ENCODE measurements around the gene DNAH17. TPM values are rescaled to one million over a fixed set of nuclear protein-coding genes. Genes with fewer than 3 reads are reported as not detected.

The DNAH17 gene
- total and polyA plus RNA-seq, 2 of the 8 experiments (the other 6 are each of a cell fraction or from before 2014, with no cell fraction given): 0.14 to 0.67 TPM

DNA sequence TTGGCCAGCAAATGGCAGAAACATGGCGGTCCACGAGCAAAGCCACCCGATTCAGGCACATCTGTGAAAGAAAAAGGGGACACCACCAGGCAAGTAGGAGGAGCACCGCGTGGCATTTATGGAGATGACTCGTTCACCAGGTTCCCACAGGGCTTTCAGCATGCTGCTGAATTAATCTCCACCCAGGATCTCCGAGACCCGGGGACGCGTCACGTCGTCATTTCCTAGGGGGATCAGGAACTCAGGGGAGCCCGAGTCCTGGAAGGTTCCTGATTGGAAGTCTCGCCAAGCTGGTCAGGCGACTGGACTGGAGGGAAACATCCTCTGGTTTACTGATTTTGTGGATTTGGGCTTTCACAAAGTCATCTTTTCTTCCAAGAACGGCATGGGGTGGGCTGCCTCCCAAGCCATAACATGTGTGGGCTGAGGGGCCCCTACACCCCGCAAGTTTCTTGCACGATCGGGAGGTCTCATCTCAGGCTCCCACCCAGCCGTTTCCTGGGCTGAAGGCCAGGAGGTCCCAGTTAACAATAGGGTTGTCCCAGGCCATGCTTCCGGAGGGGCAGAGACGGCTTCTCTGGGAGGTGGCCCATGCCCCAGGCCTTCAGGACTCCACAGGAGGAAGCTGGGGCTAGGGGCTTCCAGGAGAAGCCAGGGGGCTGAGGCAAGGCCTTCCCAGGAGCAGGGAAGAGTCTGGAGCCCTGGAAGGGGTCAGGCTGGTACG lies 645 bp downstream of the DNAH17 start:
- no peak overlapping the region for H3K18ac ChIP-seq (ENCODE audit: extremely low read depth, low read length)
- ChIA-PET CTCF (ENCODE audit: partially characterized antibody) (interaction anchor here (1.2 to 1.6 kb wide), 2 partner anchors 79 to 154 kb away, joined by 4 read pairs; no protein-coding TSS in a partner anchor), POLR2A (ENCODE audit: partially characterized antibody) (no interaction called here)
- H2AFZ ChIP-seq (ENCODE audit: low read length): no peak overlapping the region
- H3K4me1 ChIP-seq (replicated peaks in 1 of 4; ENCODE audit: control insufficient read depth in 3 of 4, insufficient read depth in 4 of 4, low read length in 3 of 4): peaks cover 0 to 6% (median 4%) of the 10 kb centered on the region in 4 experiments; a peak in 5 of 7 replicates
- WGBS, 2 experiments (ENCODE audit: extremely low coverage in 1 of 2, insufficient coverage in 1 of 2, insufficient read length in 1 of 2, insufficient replicate concordance in 2 of 2, low coverage in 1 of 2, low lambda C conversion rate in 2 of 2, missing lambda C conversion rate in 1 of 2): 87% methylated on average over 23 of the region's 23 CpGs; no CpG with 5 or more reads in 1 of the 2 experiments
- no peaks in the 10 kb centered on the region for H3K9me3 ChIP-seq (ENCODE audit: insufficient read depth in 2 of 2, low read depth in 1 of 2, low read length in 1 of 2)
- H4K5ac ChIP-seq (ENCODE audit: insufficient read length, low read depth, low read length): no peak overlapping the region
- TF ChIP-seq E2F6 (IDR thresholded peaks at IDR 0.05) (no peak), POU5F1 (IDR thresholded peaks at IDR 0.05; ENCODE audit: low read depth, low read length) (no peak), CEBPB (IDR thresholded peaks at IDR 0.05; ENCODE audit: low read depth, low read length) (no peak), JUND (IDR thresholded peaks at IDR 0.05; ENCODE audit: low read length) (no peak), EGR1 (IDR thresholded peaks at IDR 0.05; ENCODE audit: borderline replicate concordance, low read depth, low read length) (no peak), SIRT6 (IDR thresholded peaks at IDR 0.05; ENCODE audit: low read length) (no peak), YY1 (IDR thresholded peaks at IDR 0.05; ENCODE audit: low read depth, low read length) (no peak)
- TF ChIP-seq, protein P1, sequence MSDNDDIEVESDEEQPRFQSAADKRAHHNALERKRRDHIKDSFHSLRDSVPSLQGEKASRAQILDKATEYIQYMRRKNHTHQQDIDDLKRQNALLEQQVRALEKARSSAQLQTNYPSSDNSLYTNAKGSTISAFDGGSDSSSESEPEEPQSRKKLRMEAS (IDR thresholded peaks at IDR 0.05): no peak
- no peaks in the 10 kb centered on the region for H3K27me3 ChIP-seq (replicated peaks in 1 of 4; ENCODE audit: control insufficient read depth in 3 of 4, extremely low read depth in 1 of 4, insufficient read depth in 3 of 4, low read length in 3 of 4)
- H3K14ac ChIP-seq (ENCODE audit: insufficient read length): no peak overlapping the region
- H3K36me3 ChIP-seq (ENCODE audit: control insufficient read depth in 2 of 4, insufficient read depth in 4 of 4, low read length in 3 of 4): no peaks in the 10 kb centered on the region
- H2BK12ac ChIP-seq (ENCODE audit: low read depth, low read length): no peak overlapping the region
- FAIRE-seq (no peak), DNase-seq (ENCODE audit: low read depth in 1 of 2, low spot score in 2 of 2) (no peak)
- no peak overlapping the region for H3K56ac ChIP-seq (replicated peaks; ENCODE audit: insufficient read length, low read depth, low read length)
- H3K4me2 ChIP-seq (ENCODE audit: insufficient read depth in 1 of 2, low read depth in 2 of 2, low read length in 2 of 2): no peak overlapping the region
- H2AK5ac ChIP-seq (ENCODE audit: low read depth, low read length): no peak overlapping the region
- H3K79me1 ChIP-seq (ENCODE audit: low read depth, low read length): no peaks in the 10 kb centered on the region
- no peaks in the 10 kb centered on the region for H4K20me1 ChIP-seq (replicated peaks in 1 of 2; ENCODE audit: control insufficient read depth in 1 of 2, insufficient read depth in 2 of 2, low read length in 2 of 2)
- H3K23ac ChIP-seq (ENCODE audit: insufficient read length): no peak overlapping the region
- H4K8ac ChIP-seq (ENCODE audit: extremely low read depth, insufficient read depth, low read length): no peak overlapping the region
- no peak overlapping the region for H2BK15ac ChIP-seq (ENCODE audit: low read length)
- no peak overlapping the region for H3K4ac ChIP-seq (replicated peaks; ENCODE audit: insufficient read length, low read depth, low read length)
- H3K9ac ChIP-seq (replicated peaks in 1 of 4; ENCODE audit: extremely low read depth in 1 of 4, low read depth in 3 of 4, low read length in 3 of 4): no peak overlapping the region
- no peak overlapping the region for H4K91ac ChIP-seq (replicated peaks; ENCODE audit: insufficient read length, low read length)
- H2BK20ac ChIP-seq (ENCODE audit: low read length): no peak overlapping the region
- H3K4me3 ChIP-seq (ENCODE audit: extremely low read depth in 1 of 4, insufficient read depth in 2 of 4, low read depth in 3 of 4, low read length in 4 of 4): no peak overlapping the region
- no peaks in the 10 kb centered on the region for H3K79me2 ChIP-seq (ENCODE audit: control insufficient read depth in 1 of 2, insufficient read depth in 2 of 2, low read length in 2 of 2)
- H3K27ac ChIP-seq (ENCODE audit: low read depth, low read length): no peak overlapping the region
- no peak overlapping the region for H2BK120ac ChIP-seq (replicated peaks; ENCODE audit: low read depth, low read length)
- H3K23me2 ChIP-seq (ENCODE audit: low read depth, low read length): 0 out of 2 replicates have a peak, but pooled peaks cover 3% of the 10 kb centered on the region
- H2BK5ac ChIP-seq (ENCODE audit: low read depth, low read length): no peak overlapping the region
